ENCODE results near the gene ACTG2. TPM values are rescaled to one million over a fixed set of nuclear protein-coding genes. Genes with fewer than 3 reads are reported as not detected.

ACTG2 gene
- total RNA-seq, 4 donors from 2014 or later: 0.51 to 8.5 (median 3.1) TPM

GRCh38 chr2:73969356-73969755, 76.5 kb downstream of the ACTG2 start:
- no peak for TF ChIP-seq CTCF (IDR thresholded peaks at IDR 0.05; ENCODE audit: low read depth)

Small RNA genes lying within 50 kb of the gene (small RNA-seq; reads per million reads assigned to genes)
- gene RNA5SP97: not detected

Other genes with a start within 250 kb of the ACTG2 start
- gene TPRKB, start 155.7 kb upstream of the ACTG2 start, total RNA-seq: 10 to 100 TPM; 21.6 to 51.5 (median 28.1) TPM
- gene DUSP11, start 112.9 kb upstream of the ACTG2 start, total RNA-seq: 10 to 100 TPM; 23.7 to 40.1 (median 31.6) TPM
- not detected for gene C2orf78, start 108.8 kb upstream of the ACTG2 start, total RNA-seq
- 10 to 100 TPM; 26.2 to 36.2 (median 32.3) TPM for gene STAMBP, start 64.0 kb upstream of the ACTG2 start, total RNA-seq
- gene DGUOK, start 33.9 kb downstream of the ACTG2 start, total RNA-seq: 10 to 100 TPM; 34.8 to 54.0 (median 45.8) TPM
- 10 to 100 TPM in 1 of 4 donors, 1 to 10 TPM in 3; 5.8 to 11.4 (median 7.8) TPM for gene TET3, start 91.9 kb downstream of the ACTG2 start, total RNA-seq

Measured in subcutaneous adipose tissue (tissue), 4 donors.